ENCODE measurements around the gene TNPO3.
"Not testable (repeated sequence)": the region's sequence is repeated elsewhere in the genome, so short reads cannot be mapped to it uniquely, and the experiment has no call there.

TNPO3 gene

DNA sequence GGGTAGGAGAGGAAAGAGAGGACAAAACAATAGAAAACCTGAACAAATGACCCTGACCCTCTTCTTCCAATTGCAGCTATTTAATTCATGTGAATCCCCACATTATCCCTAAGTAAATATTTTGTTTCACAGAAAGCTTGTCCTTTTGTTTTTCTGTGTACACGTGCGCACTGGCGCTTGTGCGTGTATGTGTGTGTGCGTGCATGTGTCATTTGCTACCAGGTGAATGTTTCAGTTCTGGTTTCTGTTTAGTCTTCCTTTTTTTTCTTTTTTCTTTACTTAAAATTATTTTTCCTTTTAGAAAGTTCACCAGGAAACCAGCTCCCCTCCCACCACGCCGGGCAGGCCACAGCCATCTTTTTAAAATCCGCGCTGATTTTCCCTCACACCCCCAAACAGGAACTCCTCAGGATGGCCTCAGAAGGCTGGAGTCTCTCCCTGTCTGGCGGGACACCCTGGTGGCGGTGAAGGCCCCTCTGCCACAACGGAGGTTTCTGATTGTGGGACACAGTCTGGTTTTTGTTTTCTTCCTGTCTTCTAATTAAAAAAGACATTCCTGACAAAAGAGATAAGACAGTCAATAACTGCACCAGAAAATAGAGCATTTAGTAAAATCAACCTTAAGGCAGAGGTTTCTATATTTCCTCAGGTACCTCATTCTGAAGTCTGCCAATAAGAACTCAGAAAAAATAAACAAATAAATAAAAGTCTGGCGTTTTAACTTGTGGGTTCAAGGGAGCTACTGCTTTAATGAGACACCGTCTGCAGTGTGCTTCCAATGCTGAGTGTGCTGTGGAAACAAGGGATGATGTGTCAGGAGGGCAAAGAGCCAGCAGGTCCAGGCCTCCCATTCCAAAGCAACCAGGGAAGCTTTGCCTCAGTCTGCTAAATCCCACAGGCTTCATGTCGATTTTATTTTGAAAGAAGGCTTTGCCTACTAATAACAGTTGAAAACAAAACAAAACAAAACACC is 99.8 kb downstream of the TNPO3 start:
- DNase-seq = no peak

DNA sequence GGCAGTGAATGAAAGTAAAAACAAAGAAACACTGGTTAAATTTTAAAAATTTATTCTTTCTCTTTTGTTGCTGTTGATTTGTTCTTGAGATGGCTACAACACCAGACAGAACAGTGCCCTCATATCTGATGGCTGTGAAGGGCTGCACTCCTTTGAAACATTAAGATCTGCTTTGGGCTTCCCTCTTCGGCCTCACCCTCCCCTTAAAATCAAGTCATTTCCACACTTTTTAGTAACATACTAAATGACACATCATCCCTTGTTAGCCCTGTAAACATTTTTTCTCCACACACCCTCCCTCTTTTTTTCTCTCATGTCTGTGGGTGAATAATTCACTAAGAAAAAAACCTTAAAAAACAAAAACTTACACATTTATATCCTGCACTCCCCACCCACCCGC is 100.8 kb downstream of the TNPO3 start:
- DNase-seq = no peak

DNA sequence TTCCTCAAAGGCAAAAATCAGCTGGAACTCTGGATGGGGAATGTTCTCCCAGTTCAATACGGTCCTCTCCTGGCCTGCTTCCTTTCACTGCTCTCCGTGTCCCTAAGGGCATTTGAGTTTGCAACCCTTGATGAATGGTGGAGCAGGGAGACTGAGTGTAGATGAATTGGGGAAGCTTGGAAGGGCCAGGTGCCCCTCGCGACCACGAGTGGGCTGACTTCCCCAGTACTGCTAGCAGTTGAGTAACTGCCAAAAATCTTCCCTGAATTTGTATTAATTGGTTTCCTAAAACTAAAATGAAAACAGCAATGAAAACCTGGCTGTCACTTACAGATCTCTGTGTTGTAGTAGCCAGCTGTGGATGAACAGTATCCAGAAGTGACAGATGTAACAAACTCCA is 103.6 kb downstream of the TNPO3 start:
- no peak for DNase-seq

DNA sequence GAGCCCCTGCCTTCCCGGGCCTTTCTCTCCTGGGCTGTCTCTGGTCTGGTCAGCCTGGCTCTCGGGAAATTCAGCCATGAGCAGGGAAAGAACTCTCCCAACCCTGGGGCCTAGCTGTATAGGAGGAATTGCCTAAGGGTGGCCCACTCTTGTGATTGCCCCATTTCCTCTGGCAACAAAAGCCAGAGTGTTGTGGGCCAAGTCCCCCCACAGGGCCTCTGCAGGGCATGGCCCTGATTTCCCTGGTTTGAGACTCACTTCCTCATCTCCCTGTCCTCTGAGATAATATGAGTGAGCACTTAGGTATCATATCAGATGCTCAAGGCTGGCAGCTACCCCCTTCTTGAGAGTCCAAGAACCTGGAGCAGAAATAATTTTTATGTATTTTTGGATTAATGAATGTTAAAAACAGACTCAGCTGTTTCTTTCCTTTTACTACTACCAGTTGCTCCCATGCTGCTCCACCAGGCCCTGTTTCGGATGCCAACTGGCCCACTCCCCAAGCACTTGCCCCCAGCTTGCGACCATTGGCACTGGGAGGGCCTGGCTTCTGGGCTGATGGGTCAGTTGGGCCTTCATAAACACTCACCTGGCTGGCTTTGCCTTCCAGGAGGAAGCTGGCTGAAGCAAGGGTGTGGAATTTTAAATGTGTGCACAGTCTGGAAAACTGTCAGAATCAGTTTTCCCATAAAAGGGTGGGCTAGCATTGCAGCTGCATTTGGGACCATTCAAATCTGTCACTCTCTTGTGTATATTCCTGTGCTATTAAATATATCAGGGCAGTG is 105.7 kb downstream of the TNPO3 start:
- no peak for DNase-seq

DNA sequence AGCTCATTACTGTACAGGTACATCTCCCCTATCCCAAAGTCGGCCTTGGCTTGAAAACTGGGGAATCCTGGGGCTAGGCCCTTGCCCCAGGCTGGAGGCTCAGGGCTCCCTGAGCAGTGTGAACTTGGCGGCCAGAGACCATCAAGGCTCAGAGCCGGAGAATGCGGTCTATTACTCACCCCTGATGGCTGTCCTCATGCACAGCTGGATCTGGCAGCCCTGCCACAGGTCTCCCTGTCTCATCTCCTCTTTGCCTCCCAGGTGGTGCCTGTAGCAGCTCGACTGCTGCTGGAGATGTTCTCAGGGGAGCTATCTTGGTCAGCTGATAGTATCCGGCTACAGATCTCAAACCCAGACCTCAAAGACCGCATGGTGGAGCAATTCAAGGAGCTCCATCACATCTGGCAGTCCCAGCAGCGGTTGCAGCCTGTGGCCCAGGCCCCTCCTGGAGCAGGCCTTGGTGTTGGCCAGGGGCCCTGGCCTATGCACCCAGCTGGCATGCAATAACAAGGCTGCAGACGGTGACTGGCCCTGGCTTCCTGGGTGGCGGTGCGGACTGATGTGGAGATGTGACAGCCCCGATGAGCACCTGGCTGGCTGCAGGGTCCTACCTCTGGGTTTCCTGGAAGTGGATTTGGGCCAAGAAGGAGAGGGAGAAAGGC is 106.5 kb downstream of the TNPO3 start:
- no peak for DNase-seq

DNA sequence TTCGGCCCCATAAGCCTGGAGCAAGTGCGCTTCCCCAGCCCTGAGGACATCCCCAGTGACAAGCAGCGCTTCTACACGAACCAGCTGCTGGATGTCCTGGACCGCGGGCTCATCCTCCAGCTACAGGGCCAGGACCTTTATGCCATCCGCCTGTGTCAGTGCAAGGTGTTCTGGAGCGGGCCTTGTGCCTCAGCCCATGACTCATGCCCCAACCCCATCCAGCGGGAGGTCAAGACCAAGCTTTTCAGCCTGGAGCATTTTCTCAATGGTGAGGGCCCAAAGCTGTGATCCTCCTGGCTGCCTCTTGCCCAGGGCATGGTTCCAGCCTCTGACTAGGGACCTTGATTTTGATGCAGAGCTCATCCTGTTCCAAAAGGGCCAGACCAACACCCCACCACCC is 107.1 kb downstream of the TNPO3 start:
- DNase-seq = no peak

DNA sequence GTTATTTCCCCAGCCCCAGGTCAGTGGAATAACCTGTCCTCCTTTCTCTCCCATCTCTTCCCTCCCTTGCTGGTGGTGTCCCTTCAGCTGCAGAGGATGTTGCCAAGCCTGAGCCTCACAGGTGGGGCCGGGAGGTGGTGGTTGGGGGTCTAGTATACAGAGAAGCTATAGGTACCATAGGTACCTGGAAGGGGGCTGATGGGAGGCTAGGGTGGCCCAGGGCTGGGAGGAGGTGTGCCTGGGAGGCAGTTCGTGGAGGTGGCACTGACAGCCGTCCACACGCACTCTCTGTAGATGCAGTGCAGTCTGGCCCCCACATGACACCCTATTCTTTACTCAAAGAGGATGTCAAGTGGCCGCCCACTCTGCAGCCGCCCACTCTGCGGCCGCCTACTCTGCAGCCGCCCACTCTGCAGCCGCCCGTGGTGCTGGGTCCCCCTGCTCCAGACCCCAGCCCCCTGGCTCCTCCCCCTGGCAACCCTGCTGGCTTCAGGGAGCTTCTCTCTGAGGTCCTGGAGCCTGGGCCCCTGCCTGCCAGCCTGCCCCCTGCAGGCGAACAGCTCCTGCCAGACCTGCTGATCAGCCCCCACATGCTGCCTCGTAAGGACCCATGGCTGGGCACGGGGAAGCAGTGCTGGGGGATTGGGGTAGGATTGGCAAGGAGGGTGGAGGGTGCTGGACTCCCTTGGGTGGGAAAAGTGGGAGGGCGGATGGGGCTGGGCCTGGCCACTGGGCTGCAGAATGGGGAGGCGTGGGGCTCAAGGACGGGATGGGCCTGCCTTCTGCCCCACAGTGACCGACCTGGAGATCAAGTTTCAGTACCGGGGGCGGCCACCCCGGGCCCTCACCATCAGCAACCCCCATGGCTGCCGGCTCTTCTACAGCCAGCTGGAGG is 107.7 kb downstream of the TNPO3 start:
- DNase-seq = no peak

DNA sequence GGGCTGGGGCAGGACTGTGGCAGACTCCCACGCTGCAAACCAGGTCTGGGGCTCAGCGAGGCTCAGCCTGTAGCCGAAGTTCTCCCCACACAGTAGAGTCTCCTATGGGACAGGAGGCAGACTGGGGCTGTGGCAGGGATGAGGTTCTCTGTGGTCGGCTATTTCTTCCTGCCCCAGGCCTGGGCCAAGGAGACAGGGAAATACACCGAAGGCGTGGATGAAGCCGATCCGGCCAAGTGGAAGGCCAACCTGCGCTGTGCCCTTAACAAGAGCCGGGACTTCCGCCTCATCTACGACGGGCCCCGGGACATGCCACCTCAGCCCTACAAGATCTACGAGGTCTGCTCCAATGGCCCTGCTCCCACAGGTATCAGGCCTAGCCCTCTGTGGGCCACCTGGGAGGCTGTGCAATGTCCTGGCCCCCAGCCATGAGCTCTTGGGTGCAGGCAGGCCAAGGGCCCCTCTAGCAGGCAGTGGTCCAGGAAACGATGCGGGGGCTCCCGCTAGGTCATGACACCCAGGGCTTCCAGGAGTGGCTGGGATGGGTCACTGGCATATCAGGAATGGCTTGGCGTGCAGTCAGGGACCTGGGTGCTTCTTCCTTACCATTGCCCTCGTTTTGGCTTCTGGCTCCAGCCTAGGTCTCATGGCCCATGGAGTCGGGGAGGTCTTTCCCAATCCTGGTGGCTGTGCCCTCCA is 109.1 kb downstream of the TNPO3 start:
- DNase-seq = no peak

DNA sequence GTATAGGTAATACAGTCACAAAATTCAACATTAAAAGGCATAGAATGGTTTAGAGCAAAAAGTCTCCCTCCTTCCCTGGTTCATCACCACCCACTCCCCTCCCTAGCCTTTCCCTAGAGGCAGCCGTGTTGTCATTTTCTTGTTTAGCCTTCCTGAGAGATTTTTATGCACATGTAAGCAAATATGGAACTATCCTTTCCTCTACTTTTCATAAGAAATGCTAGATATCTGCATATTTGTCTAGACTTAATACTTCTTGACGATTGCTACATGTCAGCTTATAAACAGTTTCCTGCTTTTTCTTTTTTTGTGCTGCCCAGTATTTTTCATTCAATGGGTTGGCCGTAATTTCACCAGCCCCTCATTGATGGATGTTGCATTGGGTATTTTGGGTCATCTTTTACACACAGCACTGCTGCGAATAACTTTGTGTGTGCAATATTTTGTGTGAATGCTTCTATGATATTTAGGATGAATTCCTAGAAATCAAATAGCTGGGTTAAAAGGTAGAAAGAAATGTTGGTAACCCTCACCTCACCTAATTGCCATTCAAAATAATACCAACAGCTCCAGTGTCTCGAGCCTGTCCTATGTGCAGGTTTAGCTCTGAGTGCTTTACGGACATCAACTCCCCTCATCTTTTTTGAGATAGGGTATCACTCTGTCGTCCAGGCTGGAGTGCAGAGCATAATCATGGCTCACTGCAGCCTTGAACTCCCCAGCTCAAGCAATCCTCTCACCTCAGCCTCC is 110.2 kb downstream of the TNPO3 start:
- DNase-seq = no peak

DNA sequence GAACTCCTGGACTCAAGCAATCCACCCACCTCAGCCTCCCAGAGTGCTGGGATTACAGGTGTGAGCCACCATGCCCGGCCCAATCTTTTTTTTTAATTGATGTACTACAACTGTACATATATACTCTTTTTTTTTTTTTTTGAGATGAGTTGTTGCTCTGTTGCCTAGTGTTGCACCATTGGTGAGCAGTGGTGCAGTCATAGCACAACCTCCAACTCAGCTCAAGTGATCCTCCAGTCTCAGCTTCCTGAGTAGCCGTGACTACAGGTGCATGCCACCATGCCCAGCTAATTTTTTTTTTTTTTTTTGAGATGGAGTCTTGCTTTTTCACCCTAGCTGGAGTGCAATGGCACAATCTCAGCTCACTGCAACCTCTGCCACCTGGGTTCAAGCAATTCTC is 111.7 kb downstream of the TNPO3 start:
- DNase-seq = not testable (repeated sequence)

DNA sequence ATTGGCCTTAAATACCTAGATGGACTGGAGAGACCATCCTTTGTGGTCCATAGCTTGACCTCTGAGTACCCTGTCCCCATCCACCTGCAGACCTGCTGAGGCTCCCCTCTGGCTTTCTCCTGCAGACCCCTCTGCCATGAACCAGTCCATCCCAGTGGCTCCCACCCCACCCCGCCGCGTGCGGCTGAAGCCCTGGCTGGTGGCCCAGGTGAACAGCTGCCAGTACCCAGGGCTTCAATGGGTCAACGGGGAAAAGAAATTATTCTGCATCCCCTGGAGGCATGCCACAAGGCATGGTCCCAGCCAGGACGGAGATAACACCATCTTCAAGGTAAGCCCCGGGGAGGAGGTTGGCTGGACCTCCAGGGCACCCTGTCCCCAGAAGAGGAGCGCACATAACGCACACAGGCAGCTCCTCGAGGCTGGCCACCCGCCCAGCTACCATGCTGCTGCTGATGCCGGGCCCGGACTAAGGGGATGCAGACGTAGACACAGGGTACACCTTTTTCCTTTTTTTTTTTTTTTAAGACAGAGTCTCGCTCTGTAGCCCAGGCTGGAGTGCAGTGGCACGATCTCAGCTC is 112.9 kb downstream of the TNPO3 start:
- DNase-seq = peak; percentile 41

DNA sequence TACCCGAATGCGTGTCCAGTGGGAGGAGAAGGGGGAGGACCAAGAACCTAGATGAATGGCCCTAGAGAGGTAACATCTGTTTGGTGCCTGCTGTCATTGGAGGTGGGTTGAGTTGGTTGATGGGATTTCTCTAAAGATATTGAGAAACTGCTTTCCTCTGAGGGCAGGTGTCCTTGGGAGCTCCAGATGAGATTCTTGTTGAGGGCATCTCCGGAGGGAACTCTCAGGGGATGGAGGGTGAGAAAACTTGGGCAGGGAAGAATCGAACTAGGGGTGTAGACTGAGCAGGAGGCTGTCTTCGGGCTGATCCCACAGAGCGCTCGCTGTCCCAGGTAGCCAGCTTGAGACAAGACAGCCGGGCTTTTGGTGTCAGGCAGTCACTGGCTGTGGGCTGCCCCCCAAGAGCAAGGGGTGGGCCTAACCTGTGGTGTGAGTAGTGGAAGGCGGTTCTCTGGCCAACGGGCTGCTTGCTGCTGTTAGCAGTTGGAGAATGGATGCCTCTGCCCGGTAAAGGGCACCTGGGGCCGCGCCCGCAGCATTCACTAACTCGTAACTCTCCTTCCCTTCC is 113.5 kb downstream of the TNPO3 start:
- no peak for DNase-seq

DNA sequence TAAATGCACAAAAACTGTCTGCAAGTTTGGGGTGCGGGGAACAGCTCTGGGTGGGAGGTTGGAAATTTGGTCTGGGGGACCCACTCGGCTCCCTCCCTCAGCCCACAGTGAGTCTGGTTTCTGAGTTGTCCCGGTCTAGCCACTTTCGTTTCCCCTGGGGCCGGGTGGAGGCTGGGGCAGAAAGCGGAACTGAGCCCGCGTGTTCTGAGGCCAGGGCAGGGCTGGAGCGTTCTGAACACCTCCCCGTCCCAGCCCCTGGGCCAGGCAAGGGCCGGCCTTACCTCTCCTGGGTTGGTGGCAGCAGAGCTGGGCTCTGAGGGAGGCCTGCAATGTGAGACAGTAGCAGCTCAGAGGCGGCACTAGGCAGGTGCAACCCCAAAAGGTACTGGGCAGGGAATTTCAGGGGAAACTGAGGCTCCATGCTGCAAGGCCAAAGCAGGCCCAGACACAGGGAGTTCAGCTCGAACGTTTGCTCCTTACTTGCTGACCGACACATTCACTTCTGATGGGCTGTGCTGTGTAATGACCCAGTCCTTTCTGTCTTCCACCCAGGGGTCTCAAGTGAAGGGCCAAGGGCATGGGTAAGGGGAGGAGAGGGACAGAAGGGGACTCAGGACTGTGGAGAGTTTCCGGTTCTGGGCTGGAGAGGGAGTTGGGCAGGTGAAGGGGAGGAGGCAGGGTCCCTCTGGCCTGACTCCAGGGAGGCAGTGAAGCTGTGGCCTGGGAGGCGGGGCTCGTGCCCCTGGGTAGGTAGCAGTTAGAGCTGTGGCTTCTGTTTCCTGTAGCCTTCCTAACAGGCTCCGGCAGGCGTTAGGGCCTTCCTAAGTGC is 114.2 kb downstream of the TNPO3 start:
- no peak for DNase-seq

DNA sequence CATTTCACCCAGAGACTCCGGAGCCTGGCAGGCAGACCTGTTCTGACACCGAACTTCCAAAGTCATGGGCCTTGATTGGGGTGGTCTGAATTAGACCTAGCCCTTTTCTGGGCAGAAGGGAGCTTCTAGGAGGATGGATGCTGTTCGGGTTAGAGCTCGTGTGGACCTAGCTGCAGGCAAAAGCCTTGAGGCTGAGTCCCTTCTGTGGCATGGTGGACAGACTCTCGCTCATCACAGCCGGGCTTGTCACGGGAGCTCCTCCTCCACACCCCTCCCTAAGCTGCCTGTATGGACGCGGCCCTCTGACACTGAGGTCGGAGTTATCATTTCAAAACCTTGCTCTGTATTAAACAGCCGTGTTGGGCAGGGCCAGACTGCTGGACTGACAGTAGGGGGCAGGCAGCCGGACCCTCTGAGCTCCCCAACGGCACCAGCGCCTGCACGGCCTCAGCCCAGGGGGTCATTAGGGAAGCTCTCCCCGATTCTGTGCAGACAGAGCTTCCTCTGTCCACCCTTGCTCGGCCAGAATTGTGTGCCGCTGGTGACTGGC is 115.0 kb downstream of the TNPO3 start:
- DNase-seq = no peak

DNA sequence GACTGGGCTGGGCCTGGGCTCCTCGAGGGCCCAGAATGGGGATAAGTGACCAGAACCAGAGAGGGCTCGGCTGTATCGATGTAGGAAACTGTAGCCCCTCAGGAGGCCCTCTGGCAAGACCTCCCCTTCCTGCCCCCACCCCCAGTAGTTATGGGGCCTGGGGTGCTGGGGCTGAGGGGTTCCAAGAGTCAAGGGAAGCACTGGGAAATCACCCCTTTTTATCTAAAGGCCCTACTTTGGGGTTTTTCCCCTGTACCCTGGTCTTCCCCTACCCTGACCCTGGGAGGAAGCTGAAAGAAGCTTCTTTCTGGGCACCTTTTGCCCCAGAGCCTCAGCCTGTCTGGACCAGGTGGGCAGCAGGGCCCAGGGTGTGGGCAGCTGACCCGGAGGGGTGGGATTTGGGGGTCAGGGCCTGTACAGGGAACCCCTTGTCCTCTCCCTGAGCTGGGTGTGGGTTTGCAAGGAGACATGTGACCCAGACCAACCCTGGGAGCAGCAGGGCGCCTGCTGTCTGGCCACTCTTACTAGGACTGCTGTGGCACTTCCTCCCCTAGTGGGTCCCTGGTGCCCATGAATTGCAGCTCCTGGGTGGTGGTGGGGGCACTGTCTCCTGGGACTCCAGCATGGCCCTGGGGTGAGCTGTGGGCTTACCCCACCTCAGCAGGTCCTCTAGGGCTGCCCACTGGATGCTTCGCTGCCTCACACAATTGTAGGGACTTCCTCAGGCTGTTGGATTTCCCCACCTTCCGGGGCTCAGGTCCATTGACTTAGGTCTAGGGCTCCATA is 115.6 kb downstream of the TNPO3 start:
- DNase-seq = no peak

DNA sequence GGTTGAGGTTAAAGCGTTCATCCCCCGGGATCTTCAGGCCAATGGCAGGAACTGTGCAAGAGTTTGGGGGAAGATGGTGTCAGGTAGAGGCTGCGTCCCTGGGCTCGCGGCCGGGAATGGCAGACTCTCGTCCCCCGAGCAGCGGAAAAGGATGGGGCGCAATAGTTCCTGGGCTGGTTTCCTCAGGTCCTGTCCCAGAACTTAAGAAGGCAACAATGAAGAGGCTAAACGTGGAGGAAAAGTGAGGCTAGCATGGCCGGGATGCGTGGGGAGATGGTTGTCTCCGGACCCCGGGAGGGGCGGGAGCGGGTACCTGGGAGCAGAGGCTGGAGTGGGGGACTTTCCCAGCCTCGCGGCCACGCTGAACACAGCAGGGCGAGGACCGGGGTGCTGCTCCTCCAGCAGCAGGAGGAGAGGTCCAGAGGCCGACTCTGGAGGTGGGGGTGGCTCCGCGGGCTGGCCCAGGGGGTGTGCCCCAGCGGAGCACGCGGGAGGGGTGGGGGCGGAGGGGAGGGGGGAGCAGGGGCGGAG is 116.3 kb downstream of the TNPO3 start:
- no peak for DNase-seq

DNA sequence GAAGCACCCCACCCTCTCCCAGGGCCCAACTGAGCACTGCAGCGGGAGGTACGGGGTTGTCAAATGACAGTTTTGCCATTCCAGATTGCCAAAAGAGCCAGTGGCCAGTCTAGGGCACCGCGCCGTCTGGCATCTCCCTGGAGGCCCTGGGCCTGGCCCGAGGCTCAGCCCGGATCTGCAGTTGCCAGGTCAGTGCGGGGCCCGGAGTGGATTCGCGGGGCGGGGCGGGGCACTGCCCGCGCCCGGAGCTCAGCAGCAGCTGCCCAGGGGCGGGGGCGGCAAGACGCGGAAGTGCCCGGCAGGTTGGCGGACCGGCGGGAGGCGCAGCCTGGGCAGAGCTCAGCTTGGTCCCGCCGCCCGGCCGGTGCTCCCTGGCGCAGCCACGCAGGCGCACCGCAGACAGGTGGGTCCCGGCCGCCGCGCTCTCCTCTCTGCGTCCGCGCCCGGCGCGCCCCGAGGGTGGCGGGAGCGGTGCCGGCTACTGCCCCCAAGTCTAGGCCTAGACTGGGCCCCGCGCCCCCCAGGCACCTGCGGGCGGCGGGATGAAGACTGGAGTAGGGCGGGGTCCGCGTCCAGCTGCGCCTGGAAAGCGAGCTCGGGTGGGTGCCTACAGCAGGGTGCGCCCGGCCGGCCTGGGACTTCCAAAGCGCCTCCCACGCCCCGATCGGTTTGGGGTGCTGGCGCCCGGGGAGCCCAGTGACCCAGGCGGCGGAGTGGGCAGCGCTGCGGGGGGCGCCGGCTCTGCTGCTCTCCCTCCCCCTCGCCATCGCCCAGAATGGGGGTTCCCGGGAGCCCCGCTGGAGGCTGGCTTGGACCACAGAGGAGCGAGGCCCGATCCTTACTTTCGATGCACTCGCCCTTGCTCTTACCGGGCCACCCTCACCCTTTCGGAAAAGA is 117.0 kb downstream of the TNPO3 start, which contains the start of gene IRF5:
TSS of gene IRF5 (plus strand) at position 281 of the 897 bp plus-strand sequence. CDS start 4,155 bp downstream, outside the sequence.
- DNase-seq = no peak

Data from DMS 273 treated with DMSO at 0.1 percent for 48 hours (cell line).